DOHH2 (cell line): Measurements from ENCODE around the gene CNOT6.

Experiments used
- H3F3A ChIP-seq: fragments of 200-600 bp; sonication (generic), shearing (Covaris generic); 2 replicates; pipeline ENCODE4 v1.6.0; 2016; ENCODE audit warnings: antibody characterized with exemption, mild to moderate bottlenecking; ENCODE audit not compliant: control insufficient read depth, insufficient read depth
- H3K27ac ChIP-seq: fragments of 200-600 bp; sonication (generic); 2 replicates; pipeline ENCODE4 v1.5.1; 2014; ENCODE audit warnings: low read depth, mild to moderate bottlenecking, low read length, moderate library complexity
- H3K27me3 ChIP-seq: fragments of 200-600 bp; sonication (generic); 2 replicates; pipeline ENCODE4 v1.6.1; 2014; ENCODE audit warnings: mild to moderate bottlenecking, low read length, mixed read lengths; ENCODE audit not compliant: control insufficient read depth
- H3K36me3 ChIP-seq: fragments of 200-600 bp; sonication (generic); 2 replicates; pipeline ENCODE4 v1.6.1; 2014; ENCODE audit warnings: mild to moderate bottlenecking, low read length, moderate library complexity, mixed read lengths; ENCODE audit not compliant: control insufficient read depth
- H3K4me1 ChIP-seq: fragments of 200-600 bp; sonication (generic); 2 replicates; pipeline ENCODE4 v1.6.1; 2014; ENCODE audit warnings: mild to moderate bottlenecking, low read length, mixed read lengths; ENCODE audit not compliant: control insufficient read depth
- H3K4me2 ChIP-seq: fragments of 200-600 bp; sonication (generic); 2 replicates; pipeline ENCODE4 v1.6.0; 2014; ENCODE audit warnings: mild to moderate bottlenecking, low read length, moderate library complexity
- H3K4me3 ChIP-seq: fragments of 200-600 bp; sonication (generic); 2 replicates; pipeline ENCODE4 v1.5.1; 2014; ENCODE audit warnings: mild to moderate bottlenecking, low read length, mixed read lengths
- H3K79me2 ChIP-seq: fragments of 200-600 bp; sonication (generic); 2 replicates; pipeline ENCODE4 v1.6.1; 2014; ENCODE audit warnings: mild to moderate bottlenecking, low read length, mixed read lengths; ENCODE audit not compliant: control insufficient read depth
- H3K9me2 ChIP-seq: fragments of 200-600 bp; sonication (generic); replicated peaks from 2 replicates; pipeline ENCODE4 v1.6.1; 2014; ENCODE audit warnings: mild to moderate bottlenecking, low read length, mixed read lengths; ENCODE audit not compliant: control insufficient read depth
- H3K9me3 ChIP-seq: fragments of 200-600 bp; sonication (generic); 2 replicates; pipeline ENCODE4 v1.6.1; 2014; ENCODE audit warnings: antibody characterized with exemption, low read length, mixed read lengths; ENCODE audit not compliant: control insufficient read depth, insufficient read depth
- H4K20me1 ChIP-seq: fragments of 200-600 bp; sonication (generic); 2 replicates; pipeline ENCODE4 v1.6.0; 2014; ENCODE audit warnings: low read depth, mild to moderate bottlenecking, antibody characterized with exemption, low read length, moderate library complexity; ENCODE audit not compliant: control insufficient read depth, insufficient read depth
- EZH2phosphoT487 ChIP-seq: fragments of 200-600 bp; sonication (generic); IDR thresholded peaks from 2 replicates; pipeline ENCODE4 v1.6.1; 2017; ENCODE audit warnings: borderline replicate concordance, mild to moderate bottlenecking, antibody characterized with exemption, low read length, moderate library complexity, mixed read lengths
- TF ChIP-seq, protein P1 (sequence below): fragments of 200-600 bp; sonication (generic); IDR thresholded peaks from one replicate; pipeline ENCODE4 v1.5.1; 2014; ENCODE audit warnings: antibody characterized with exemption, mild to moderate bottlenecking, low read depth, low read length; ENCODE audit not compliant: poor library complexity, severe bottlenecking

Gene CNOT6

DNA sequence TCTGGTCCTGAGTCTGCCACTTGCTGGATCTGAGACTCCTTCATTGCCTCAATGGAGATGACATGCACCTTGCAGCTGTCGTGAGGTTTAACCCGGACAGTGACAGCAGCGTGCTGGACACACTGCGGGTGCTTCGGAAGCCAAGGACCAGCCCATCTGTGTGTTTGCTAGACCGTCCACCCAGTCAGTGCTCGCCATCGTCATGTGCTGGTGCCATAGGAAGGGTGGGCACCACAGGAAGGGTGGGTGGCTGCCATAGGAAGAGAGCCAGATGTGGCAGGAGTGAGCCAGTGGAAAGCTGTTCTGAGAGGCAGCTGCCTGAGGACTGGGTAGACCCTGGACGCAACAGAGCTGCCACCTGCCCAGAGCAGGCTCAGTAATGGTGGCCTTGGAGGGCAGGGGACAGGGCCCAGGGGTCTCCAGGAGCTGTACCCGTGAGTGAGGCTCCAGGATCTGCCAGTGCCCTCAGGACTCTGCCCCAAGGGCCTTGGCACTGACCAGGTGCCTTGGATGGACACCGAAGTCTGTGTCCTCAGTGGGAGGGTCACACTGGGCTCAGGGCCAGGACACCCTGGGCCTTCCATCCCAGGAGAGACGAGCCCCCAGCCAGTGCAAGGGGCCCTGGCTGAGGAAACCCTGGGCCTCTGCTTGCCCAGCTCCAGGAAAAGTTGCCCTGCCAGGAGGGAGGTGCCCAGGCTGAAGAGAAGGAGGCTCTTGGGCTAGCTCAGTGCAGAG, 133.4 kb downstream of the CNOT6 start:
- Histone ChIP-seq H3K9me3 (no peaks in the 10 kb centered on the region), H3K36me3 (no peaks in the 10 kb centered on the region), H4K20me1 (no peaks in the 10 kb centered on the region), H3K9me2 (no peaks in the 10 kb centered on the region), H3K27me3 (no peaks in the 10 kb centered on the region), H3K4me2 (no peak overlapping the region), H3K4me1 (peaks cover 9% of the 10 kb centered on the region), H3K79me2 (no peaks in the 10 kb centered on the region), H3F3A (no peaks in the 10 kb centered on the region), H3K27ac (no peak overlapping the region), H3K4me3 (no peak overlapping the region)
- TF ChIP-seq, protein P1, sequence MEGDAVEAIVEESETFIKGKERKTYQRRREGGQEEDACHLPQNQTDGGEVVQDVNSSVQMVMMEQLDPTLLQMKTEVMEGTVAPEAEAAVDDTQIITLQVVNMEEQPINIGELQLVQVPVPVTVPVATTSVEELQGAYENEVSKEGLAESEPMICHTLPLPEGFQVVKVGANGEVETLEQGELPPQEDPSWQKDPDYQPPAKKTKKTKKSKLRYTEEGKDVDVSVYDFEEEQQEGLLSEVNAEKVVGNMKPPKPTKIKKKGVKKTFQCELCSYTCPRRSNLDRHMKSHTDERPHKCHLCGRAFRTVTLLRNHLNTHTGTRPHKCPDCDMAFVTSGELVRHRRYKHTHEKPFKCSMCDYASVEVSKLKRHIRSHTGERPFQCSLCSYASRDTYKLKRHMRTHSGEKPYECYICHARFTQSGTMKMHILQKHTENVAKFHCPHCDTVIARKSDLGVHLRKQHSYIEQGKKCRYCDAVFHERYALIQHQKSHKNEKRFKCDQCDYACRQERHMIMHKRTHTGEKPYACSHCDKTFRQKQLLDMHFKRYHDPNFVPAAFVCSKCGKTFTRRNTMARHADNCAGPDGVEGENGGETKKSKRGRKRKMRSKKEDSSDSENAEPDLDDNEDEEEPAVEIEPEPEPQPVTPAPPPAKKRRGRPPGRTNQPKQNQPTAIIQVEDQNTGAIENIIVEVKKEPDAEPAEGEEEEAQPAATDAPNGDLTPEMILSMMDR = no peak
- no peak for TF ChIP-seq EZH2phosphoT487
